Measurements from ENCODE around the gene DMXL1.
"Not testable (repeated sequence)": the region's sequence is repeated elsewhere in the genome, so short reads cannot be mapped to it uniquely, and the experiment has no call there.

The DMXL1 gene

GRCh38 chr5:119049824-119050449 lies 20.9 kb upstream of the DMXL1 start:
- CTCF ChIA-PET, result no interaction called here
- Mint-ChIP-seq H3K4me1 (no peaks in the 10 kb centered on the region), H3K4me3 (no peak overlapping the region), H3K27me3 (peaks cover 10% of the 10 kb centered on the region), H3K27ac (no peak overlapping the region), H3K36me3 (no peaks in the 10 kb centered on the region), H3K9me3 (no peaks in the 10 kb centered on the region)
- no peak for DNase-seq

GRCh38 chr5:119054101-119054500 lies 16.8 kb upstream of the DMXL1 start:
- H3K27me3 Mint-ChIP-seq, result peaks cover 10% of the 10 kb centered on the region
- H3K36me3 Mint-ChIP-seq, result no peaks in the 10 kb centered on the region
- CTCF ChIA-PET, result no interaction called here
- no peak overlapping the region for H3K4me3 Mint-ChIP-seq
- H3K4me1 Mint-ChIP-seq, result no peaks in the 10 kb centered on the region
- H3K27ac Mint-ChIP-seq, result no peak overlapping the region
- H3K9me3 Mint-ChIP-seq, result no peaks in the 10 kb centered on the region
- no peak for DNase-seq

GRCh38 chr5:119055294-119055693 lies 15.6 kb upstream of the DMXL1 start:
- H3K9me3 Mint-ChIP-seq, result no peaks in the 10 kb centered on the region
- H3K27ac Mint-ChIP-seq, result no peak overlapping the region
- H3K36me3 Mint-ChIP-seq, result no peaks in the 10 kb centered on the region
- DNase-seq, result no peak
- H3K4me3 Mint-ChIP-seq, result no peak overlapping the region
- CTCF ChIA-PET, result no interaction called here
- peaks cover 10% of the 10 kb centered on the region for H3K27me3 Mint-ChIP-seq
- no peaks in the 10 kb centered on the region for H3K4me1 Mint-ChIP-seq

- DNase-seq, result no peak
- Mint-ChIP-seq H3K4me3 (no peak overlapping the region), H3K27me3 (no peaks in the 10 kb centered on the region), H3K4me1 (peaks cover 8% of the 10 kb centered on the region), H3K9me3 (no peaks in the 10 kb centered on the region), H3K36me3 (no peaks in the 10 kb centered on the region), H3K27ac (no peak overlapping the region)
- CTCF ChIA-PET, result no interaction called here
Observed at GRCh38 chr5:119058979-119059529, 11.8 kb upstream of the DMXL1 start.

- DNase-seq, result no peak
- Mint-ChIP-seq H3K9me3 (no peaks in the 10 kb centered on the region), H3K27me3 (no peaks in the 10 kb centered on the region), H3K4me3 (no peak overlapping the region), H3K27ac (no peak overlapping the region), H3K4me1 (peaks cover 10% of the 10 kb centered on the region), H3K36me3 (no peaks in the 10 kb centered on the region)
- CTCF ChIA-PET, result interaction anchor here (0.9 kb wide), 1 partner anchor 208 kb away, joined by 3 read pairs; no protein-coding TSS in a partner anchor
Observed at GRCh38 chr5:119059740-119060255, 11.1 kb upstream of the DMXL1 start.

- Mint-ChIP-seq H3K36me3 (no peaks in the 10 kb centered on the region), H3K27me3 (no peaks in the 10 kb centered on the region), H3K4me1 (peaks cover 10% of the 10 kb centered on the region), H3K4me3 (no peak overlapping the region), H3K27ac (no peak overlapping the region), H3K9me3 (no peaks in the 10 kb centered on the region)
- CTCF ChIA-PET, result no interaction called here
- no peak for DNase-seq
Observed at GRCh38 chr5:119063579-119064379, 7.1 kb upstream of the DMXL1 start.

- CTCF ChIA-PET, result no interaction called here
Observed at GRCh38 chr5:119067450-119067849, 3.4 kb upstream of the DMXL1 start.

GRCh38 chr5:119070578-119070827 lies 384 bp upstream of the DMXL1 start:
- Mint-ChIP-seq H3K27me3 (peaks cover 4% of the 10 kb centered on the region), H3K27ac (peak overlapping the region; percentile 100), H3K4me3 (peak overlapping the region; percentile 100), H3K36me3 (peaks cover 9% of the 10 kb centered on the region), H3K4me1 (peaks cover 40% of the 10 kb centered on the region), H3K9me3 (no peaks in the 10 kb centered on the region)
- DNase-seq, result no peak
- CTCF ChIA-PET, result interaction anchor here (0.8 to 2.0 kb wide), 10 partner anchors 9 to 364 kb away, joined by 3 to 7 read pairs (median 4); partner anchors contain the start of gene DTWD2

More at GRCh38 chr5:119067450-119067849, 3.4 kb upstream of the DMXL1 start:
- Mint-ChIP-seq H3K4me1 (peaks cover 26% of the 10 kb centered on the region), H3K36me3 (peaks cover 2% of the 10 kb centered on the region), H3K27ac (no peak overlapping the region), H3K9me3 (no peaks in the 10 kb centered on the region), H3K4me3 (no peak overlapping the region), H3K27me3 (peaks cover 4% of the 10 kb centered on the region)
- DNase-seq, result no peak

- Mint-ChIP-seq H3K27me3 (peaks cover 4% of the 10 kb centered on the region), H3K4me3 (peak overlapping the region; percentile 100), H3K9me3 (no peaks in the 10 kb centered on the region), H3K27ac (peak overlapping the region; percentile 100), H3K36me3 (peaks cover 9% of the 10 kb centered on the region), H3K4me1 (peaks cover 44% of the 10 kb centered on the region)
- CTCF ChIA-PET, result interaction anchor here (1.3 to 2.0 kb wide), 4 partner anchors 8 to 341 kb away, joined by 3 to 7 read pairs (median 4); no protein-coding TSS in a partner anchor
- DNase-seq, result no peak
Observed at GRCh38 chr5:119071561-119071995, 691 bp downstream of the DMXL1 start.

GRCh38 chr5:119072496-119072895 lies 1.6 kb downstream of the DMXL1 start:
- Mint-ChIP-seq H3K9me3 (no peaks in the 10 kb centered on the region), H3K36me3 (peaks cover 9% of the 10 kb centered on the region), H3K27ac (peak overlapping the region; percentile 55), H3K27me3 (peaks cover 4% of the 10 kb centered on the region), H3K4me3 (peak overlapping the region; percentile 66), H3K4me1 (peaks cover 44% of the 10 kb centered on the region)
- no peak for DNase-seq
- CTCF ChIA-PET, result interaction anchor here (0.6 to 1.4 kb wide), 3 partner anchors 53 to 308 kb away, joined by 3 read pairs; no protein-coding TSS in a partner anchor

- not testable (repeated sequence) for H3K36me3 Mint-ChIP-seq, H3K27me3 Mint-ChIP-seq, H3K27ac Mint-ChIP-seq, H3K4me3 Mint-ChIP-seq, DNase-seq, H3K9me3 Mint-ChIP-seq
- CTCF ChIA-PET, result interaction anchor here (1.0 to 1.4 kb wide), 3 partner anchors 54 to 307 kb away, joined by 3 to 4 read pairs (median 3); no protein-coding TSS in a partner anchor
- peaks cover 52% of the 10 kb centered on the region for H3K4me1 Mint-ChIP-seq
Observed at GRCh38 chr5:119073746-119074337, 3.0 kb downstream of the DMXL1 start.

GRCh38 chr5:119074419-119074818 lies 3.5 kb downstream of the DMXL1 start:
- no peak overlapping the region for H3K27ac Mint-ChIP-seq
- peaks cover 57% of the 10 kb centered on the region for H3K4me1 Mint-ChIP-seq
- CTCF ChIA-PET, result interaction anchor here (1.3 to 1.6 kb wide), 2 partner anchors 192 to 338 kb away, joined by 4 read pairs; no protein-coding TSS in a partner anchor
- no peak for DNase-seq
- no peak overlapping the region for H3K4me3 Mint-ChIP-seq
- H3K36me3 Mint-ChIP-seq, result peaks cover 9% of the 10 kb centered on the region
- no peaks in the 10 kb centered on the region for H3K9me3 Mint-ChIP-seq
- H3K27me3 Mint-ChIP-seq, result peaks cover 4% of the 10 kb centered on the region

GRCh38 chr5:119075269-119075668 lies 4.4 kb downstream of the DMXL1 start:
- DNase-seq, H3K27me3 Mint-ChIP-seq, H3K9me3 Mint-ChIP-seq, H3K36me3 Mint-ChIP-seq, H3K27ac Mint-ChIP-seq, H3K4me3 Mint-ChIP-seq: not testable (repeated sequence)
- CTCF ChIA-PET, result interaction anchor here (0.7 to 1.6 kb wide), 3 partner anchors 9 to 337 kb away, joined by 3 to 4 read pairs (median 4); partner anchors contain the start of gene DTWD2
- H3K4me1 Mint-ChIP-seq, result peaks cover 58% of the 10 kb centered on the region

- CTCF ChIA-PET, result interaction anchor here (1.1 to 1.6 kb wide), 2 partner anchors 88 to 337 kb away, joined by 3 to 4 read pairs; partner anchors contain the start of gene DTWD2
- DNase-seq, result no peak
- no peaks in the 10 kb centered on the region for H3K27me3 Mint-ChIP-seq
- H3K9me3 Mint-ChIP-seq, result no peaks in the 10 kb centered on the region
- H3K4me1 Mint-ChIP-seq, result peaks cover 55% of the 10 kb centered on the region
- H3K4me3 Mint-ChIP-seq, result no peak overlapping the region
- no peak overlapping the region for H3K27ac Mint-ChIP-seq
- H3K36me3 Mint-ChIP-seq, result peaks cover 7% of the 10 kb centered on the region
Observed at GRCh38 chr5:119076080-119076479, 5.2 kb downstream of the DMXL1 start.

All from activated naive CD4-positive, alpha-beta T cell treated with anti-CD3 and anti-CD28 coated beads, Interleukin-2, amount 10 ng/mL, durations not matched to agents 7 days and 5 days (primary cell).